Activated CD4-positive, alpha-beta T cell treated with anti-CD3 and anti-CD28 coated beads, Interleukin-2, amount 10 ng/mL, durations not matched to agents 7 days and 5 days (primary cell): Measurements from ENCODE around the gene TIMM29. TPM values are rescaled to one million over a fixed set of nuclear protein-coding genes. Genes with fewer than 3 reads are reported as not detected.

Experiments used
- CTCF ChIA-PET: fragments of 350-600 bp; sonication (Branson Sonifier 250); formaldehyde crosslinking; loops from one replicate; lab custom pipeline; 2021; ENCODE audit warnings: antibody characterized with exemption; lab: Charles Lee
- POLR2A ChIA-PET: fragments of 350-600 bp; sonication (Branson Sonifier 250); formaldehyde crosslinking; loops from one replicate; lab custom pipeline; 2021; ENCODE audit warnings: antibody characterized with exemption; lab: Charles Lee
- DNase-seq: peaks from one replicate; pipeline ENCODE4 v3.0.0-alpha.2; 2020
- H3K27ac Mint-ChIP-seq: one replicate; pipeline ENCODE4 v1.8.0; 2021; ENCODE audit warnings: mild to moderate bottlenecking, moderate library complexity, mixed read lengths
- H3K27me3 Mint-ChIP-seq: one replicate; pipeline ENCODE4 v1.8.0; 2021; ENCODE audit warnings: mixed read lengths
- H3K36me3 Mint-ChIP-seq: one replicate; pipeline ENCODE4 v1.8.0; 2021; ENCODE audit warnings: low read depth, mixed read lengths
- H3K4me1 Mint-ChIP-seq: one replicate; pipeline ENCODE4 v1.8.0; 2021; ENCODE audit warnings: mixed read lengths
- H3K4me3 Mint-ChIP-seq: one replicate; pipeline ENCODE4 v1.8.0; 2021; ENCODE audit warnings: mild to moderate bottlenecking, moderate library complexity, mixed read lengths
- H3K9me3 Mint-ChIP-seq: one replicate; pipeline ENCODE4 v1.8.0; 2021; ENCODE audit warnings: mixed read lengths
- total RNA-seq, 2 experiments: library from RNA; stranded (reverse); gene quantifications; one replicate each; pipeline ENCODE4 v1.2.3, GENCODE V29; 2021

The TIMM29 gene
- total RNA-seq, 2 experiments from 2014 or later, result 17.5 to 22.3 TPM

DNA sequence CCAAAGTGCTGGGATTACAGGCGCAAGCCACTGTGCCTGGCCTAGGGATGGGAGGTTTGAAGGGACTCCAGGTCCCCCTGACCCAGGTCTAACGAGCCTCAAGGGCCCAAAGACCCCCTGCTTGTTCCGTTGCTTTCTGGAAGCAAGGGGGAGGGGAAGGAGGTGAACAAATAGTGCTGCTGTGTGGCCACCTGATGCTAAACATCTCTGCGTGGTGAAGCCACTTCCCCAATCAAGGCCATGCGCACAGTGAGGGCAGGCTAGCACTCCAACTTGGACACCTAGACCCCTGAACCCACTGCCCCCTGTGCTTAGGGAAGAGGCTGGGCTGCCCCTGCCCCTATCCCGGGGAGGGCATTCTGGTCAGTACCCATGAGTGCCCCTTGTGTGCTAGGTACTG is 33.2 kb upstream of the TIMM29 start:
- H3K27ac Mint-ChIP-seq, result no peak overlapping the region
- CTCF ChIA-PET, result no interaction called here
- no peak for DNase-seq
- H3K36me3 Mint-ChIP-seq, result no peaks in the 10 kb centered on the region
- peaks cover 10% of the 10 kb centered on the region for H3K4me1 Mint-ChIP-seq
- no peaks in the 10 kb centered on the region for H3K27me3 Mint-ChIP-seq
- H3K4me3 Mint-ChIP-seq, result no peak overlapping the region
- POLR2A ChIA-PET, result no interaction called here
- no peaks in the 10 kb centered on the region for H3K9me3 Mint-ChIP-seq

DNA sequence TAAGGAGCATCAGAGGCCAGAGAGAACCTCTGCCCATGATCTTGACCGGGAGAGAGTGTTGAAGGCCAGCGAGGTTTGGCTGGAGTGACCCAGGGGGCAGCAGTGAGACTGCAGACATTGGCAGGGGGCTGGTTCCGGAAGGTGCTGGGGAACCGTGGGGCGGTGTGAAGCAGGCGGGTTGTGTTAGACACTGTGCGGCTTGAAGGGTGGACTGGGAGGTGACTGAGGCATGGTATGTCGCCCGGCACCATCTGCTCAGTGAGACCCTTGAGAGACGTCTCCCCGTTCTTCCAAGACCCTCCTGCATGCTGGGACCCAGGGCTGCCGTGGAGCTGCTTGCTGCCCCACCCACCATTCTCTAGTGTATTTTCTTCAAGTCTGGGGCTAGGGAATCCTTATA is 32.7 kb upstream of the TIMM29 start:
- POLR2A ChIA-PET, result no interaction called here
- Mint-ChIP-seq H3K36me3 (no peaks in the 10 kb centered on the region), H3K27ac (no peak overlapping the region), H3K9me3 (no peaks in the 10 kb centered on the region), H3K4me1 (peaks cover 10% of the 10 kb centered on the region), H3K27me3 (no peaks in the 10 kb centered on the region), H3K4me3 (no peak overlapping the region)
- CTCF ChIA-PET, result interaction anchor here (0.6 kb wide), 2 partner anchors 10 to 42 kb away, joined by 4 to 5 read pairs; no protein-coding TSS in a partner anchor
- no peak for DNase-seq

DNA sequence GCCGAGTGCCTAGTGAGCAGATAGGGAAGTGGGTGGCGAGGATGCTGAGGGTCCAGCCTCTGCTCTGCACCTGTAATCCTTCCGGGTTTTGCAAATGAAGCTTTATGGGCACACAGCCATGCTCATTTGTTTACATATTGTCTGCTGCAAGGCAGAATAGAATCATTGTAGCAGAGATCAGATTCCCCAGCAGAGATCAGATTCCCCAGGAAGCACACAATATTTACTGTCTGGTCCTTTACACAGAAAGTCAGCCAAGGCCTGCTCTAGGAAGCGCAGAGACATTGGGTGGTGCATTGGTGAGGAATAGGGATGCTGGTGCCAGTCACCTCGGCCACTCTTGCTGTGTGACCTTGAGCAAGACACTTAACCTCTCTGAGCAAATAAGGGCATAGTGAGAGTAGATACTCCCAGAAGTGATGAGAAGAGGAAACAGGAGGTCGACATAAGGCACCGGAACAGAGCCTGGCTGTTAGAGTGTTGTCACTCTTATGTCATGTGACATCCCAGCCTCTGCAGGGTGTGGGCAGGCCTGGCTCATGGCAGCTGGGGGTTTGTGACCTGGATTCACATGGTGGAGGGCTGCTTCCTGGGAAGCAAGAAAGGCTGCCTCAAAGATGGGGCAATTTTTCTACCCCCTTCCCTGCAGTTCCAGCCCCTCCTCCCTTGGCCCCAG is 31.6 kb upstream of the TIMM29 start:
- no peaks in the 10 kb centered on the region for H3K9me3 Mint-ChIP-seq
- no peak for DNase-seq
- no peaks in the 10 kb centered on the region for H3K27me3 Mint-ChIP-seq
- no peak overlapping the region for H3K4me3 Mint-ChIP-seq
- peak overlapping the region; percentile 80 for H3K27ac Mint-ChIP-seq
- CTCF ChIA-PET, result no interaction called here
- POLR2A ChIA-PET, result no interaction called here
- peaks cover 10% of the 10 kb centered on the region for H3K4me1 Mint-ChIP-seq
- H3K36me3 Mint-ChIP-seq, result no peaks in the 10 kb centered on the region

DNA sequence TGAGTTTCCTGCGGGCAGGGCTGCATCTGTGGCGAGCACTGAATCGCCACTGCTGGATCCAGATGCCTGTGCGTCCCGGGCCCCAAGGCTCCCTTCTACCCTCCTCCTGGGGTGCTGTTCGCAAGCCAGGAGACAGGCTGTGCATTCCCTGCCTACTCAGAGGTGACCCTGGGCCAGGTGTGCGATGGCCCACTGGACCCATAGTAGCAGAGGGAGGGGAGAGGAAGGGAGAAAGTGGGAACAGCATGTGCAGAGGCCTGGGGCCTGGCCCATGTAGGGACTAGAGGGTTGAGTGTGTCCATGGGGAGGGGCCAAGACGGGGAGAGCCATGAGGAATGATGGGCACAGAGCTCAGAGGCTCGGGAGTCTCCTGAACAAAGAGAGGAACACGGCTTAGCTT is 30.0 kb upstream of the TIMM29 start:
- Mint-ChIP-seq H3K4me3 (no peak overlapping the region), H3K9me3 (peaks cover 5% of the 10 kb centered on the region), H3K4me1 (peaks cover 10% of the 10 kb centered on the region), H3K36me3 (peaks cover 4% of the 10 kb centered on the region), H3K27ac (no peak overlapping the region), H3K27me3 (no peaks in the 10 kb centered on the region)
- no peak for DNase-seq
- POLR2A ChIA-PET, result no interaction called here
- CTCF ChIA-PET, result interaction anchor here (0.6 to 0.8 kb wide), 2 partner anchors 11 to 353 kb away, joined by 3 to 4 read pairs; no protein-coding TSS in a partner anchor

DNA sequence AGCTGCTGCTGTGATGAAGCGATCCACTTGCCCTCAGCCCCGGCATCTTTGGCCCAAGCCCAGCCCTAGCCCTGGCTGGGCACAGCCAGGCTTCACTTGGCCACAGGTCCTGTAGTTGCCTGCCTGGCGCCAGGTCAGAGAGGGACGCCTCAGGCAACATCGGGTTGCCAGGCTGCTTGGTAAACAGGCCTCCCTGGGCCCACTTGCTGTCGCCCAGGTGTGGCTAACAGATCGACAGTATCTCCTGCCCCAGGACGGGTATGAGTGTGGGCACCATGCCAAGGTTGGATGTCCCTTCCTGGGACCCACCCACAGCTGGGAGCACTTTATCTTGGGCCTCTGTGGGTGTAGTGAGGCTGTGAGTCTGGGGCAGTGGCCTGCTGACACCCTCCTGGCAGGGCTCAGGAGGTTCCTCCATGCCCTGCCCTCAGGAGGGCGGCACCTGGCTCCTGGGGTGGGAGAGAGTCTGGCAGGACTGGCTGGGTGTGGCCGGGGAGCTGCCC is 29.4 kb upstream of the TIMM29 start:
- POLR2A ChIA-PET, result no interaction called here
- Mint-ChIP-seq H3K27ac (no peak overlapping the region), H3K4me1 (peaks cover 10% of the 10 kb centered on the region), H3K36me3 (peaks cover 4% of the 10 kb centered on the region), H3K4me3 (no peak overlapping the region), H3K9me3 (peaks cover 5% of the 10 kb centered on the region), H3K27me3 (no peaks in the 10 kb centered on the region)
- CTCF ChIA-PET, result interaction anchor here (1.7 kb wide), 1 partner anchor 13 kb away, joined by 4 read pairs; no protein-coding TSS in a partner anchor
- DNase-seq, result no peak

DNA sequence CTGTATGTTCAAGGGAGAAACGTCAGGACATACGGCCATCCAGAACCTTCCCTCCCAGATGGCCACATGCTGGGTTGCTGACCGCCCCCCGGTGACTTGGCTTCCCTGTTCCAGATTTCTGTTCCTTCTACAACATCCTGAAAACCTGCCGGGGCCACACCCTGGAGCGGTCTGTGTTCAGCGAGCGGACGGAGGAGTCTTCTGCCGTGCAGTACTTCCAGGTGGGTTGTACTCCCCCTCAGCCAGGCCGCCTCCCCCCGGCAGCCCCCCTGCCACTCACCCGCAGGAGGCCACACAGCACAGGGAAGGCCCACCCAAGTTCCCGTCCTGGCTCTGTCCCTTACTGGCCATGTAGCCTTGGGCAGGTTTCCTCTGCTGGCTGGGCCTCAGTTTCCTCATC is 20.7 kb upstream of the TIMM29 start:
- Mint-ChIP-seq H3K27ac (no peak overlapping the region), H3K9me3 (peaks cover 2% of the 10 kb centered on the region), H3K36me3 (peaks cover 12% of the 10 kb centered on the region), H3K27me3 (no peaks in the 10 kb centered on the region), H3K4me1 (no peaks in the 10 kb centered on the region), H3K4me3 (no peak overlapping the region)
- no peak for DNase-seq
- ChIA-PET POLR2A (no interaction called here), CTCF (no interaction called here)

DNA sequence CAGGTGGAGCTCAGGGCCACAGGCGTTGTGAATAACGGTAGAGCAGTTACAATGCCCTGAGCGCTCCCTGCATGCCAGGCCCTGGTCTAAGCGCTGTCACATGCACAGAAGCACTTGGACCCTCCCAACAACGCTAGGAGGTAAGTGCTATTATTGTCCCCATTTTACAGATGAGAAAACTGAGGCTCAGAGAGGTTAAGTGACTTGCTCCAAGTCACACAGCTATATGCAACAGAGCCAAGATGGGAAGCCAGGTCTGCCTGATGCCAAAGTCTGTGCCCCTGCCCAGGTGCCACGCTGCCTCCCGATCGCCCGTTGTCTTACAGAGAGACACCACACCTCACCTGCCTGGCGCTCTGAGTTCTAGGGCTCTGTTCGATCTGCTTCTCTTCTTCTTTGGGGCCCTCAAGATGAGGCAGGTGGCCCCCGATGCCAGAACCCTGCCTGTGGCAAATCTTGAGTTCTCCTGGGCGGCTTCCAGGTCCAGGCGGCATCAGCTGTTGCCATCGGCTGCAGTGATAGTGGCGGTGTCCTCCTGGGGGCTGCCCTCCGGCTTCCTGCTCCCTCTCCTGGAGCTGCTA is 20.1 kb upstream of the TIMM29 start:
- Mint-ChIP-seq H3K27ac (no peak overlapping the region), H3K4me1 (no peaks in the 10 kb centered on the region), H3K36me3 (peaks cover 10% of the 10 kb centered on the region), H3K27me3 (no peaks in the 10 kb centered on the region), H3K9me3 (no peaks in the 10 kb centered on the region), H3K4me3 (no peak overlapping the region)
- POLR2A ChIA-PET, result no interaction called here
- no peak for DNase-seq
- CTCF ChIA-PET, result no interaction called here

DNA sequence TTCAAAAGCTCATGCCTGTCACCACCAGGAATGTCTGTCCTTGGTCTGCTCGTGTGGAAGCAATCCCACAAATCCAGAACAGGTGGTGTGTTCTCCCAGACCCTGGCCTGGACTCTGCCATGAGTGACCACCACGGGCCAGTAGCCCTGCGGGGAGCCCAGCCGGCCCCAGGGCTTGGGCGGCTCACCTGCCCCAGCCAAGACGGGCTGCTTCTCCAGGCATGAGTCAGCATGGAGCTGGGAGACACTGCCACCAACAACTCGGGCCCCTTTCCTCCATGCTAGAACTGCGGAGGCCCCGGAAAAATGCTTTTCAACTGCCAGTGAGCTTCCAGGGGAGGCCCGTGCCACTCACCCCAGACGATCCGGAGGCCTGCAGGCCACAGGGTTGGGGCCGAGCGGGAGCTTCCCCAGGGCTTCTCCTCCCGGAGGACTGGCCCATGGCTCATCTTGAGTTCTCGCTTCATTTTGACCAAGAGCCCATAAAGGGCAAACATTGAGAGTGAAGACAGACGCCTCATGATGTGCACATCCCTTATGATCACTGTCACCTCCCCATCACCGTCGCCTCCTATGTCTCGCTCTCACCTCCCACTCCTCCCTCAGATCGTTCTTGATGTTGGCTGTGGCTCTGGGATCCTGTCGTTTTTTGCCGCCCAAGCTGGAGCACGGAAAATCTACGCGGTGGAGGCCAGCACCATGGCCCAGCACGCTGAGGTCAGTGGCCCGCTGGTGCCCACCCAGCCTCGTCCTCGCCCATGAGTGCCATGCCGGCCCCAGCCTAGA is 16.8 kb upstream of the TIMM29 start:
- POLR2A ChIA-PET, result no interaction called here
- DNase-seq, result no peak
- Mint-ChIP-seq H3K27me3 (no peaks in the 10 kb centered on the region), H3K9me3 (no peaks in the 10 kb centered on the region), H3K36me3 (peaks cover 10% of the 10 kb centered on the region), H3K27ac (no peak overlapping the region), H3K4me1 (no peaks in the 10 kb centered on the region), H3K4me3 (no peak overlapping the region)
- CTCF ChIA-PET, result interaction anchor here (0.9 to 1.3 kb wide), 4 partner anchors 12 to 869 kb away, joined by 3 to 4 read pairs (median 4); no protein-coding TSS in a partner anchor

DNA sequence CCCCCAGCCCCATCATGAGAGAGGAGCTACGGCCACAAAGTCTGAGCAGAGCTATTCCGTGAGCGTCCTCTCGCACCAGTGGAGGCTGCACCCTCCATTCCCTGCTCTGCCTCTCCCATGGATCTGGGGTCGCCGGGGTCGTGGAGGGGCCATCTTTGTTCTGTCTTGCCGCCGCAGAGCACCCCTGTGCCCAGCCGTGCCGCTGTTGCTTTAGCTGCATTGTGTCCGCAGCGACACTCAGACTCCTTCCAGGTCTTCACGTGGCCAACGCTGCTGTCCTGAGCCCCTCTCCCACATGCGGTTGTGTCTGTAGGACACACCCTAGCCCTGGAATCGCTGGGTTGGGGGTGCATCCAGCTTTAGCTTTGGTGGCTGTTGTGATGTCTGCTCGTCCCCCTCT is 16.0 kb upstream of the TIMM29 start:
- Mint-ChIP-seq H3K27ac (no peak overlapping the region), H3K4me1 (no peaks in the 10 kb centered on the region), H3K9me3 (no peaks in the 10 kb centered on the region), H3K36me3 (peaks cover 10% of the 10 kb centered on the region), H3K4me3 (no peak overlapping the region), H3K27me3 (no peaks in the 10 kb centered on the region)
- ChIA-PET POLR2A (no interaction called here), CTCF (interaction anchor here (0.9 to 1.3 kb wide), 4 partner anchors 13 to 870 kb away, joined by 3 to 4 read pairs (median 4); no protein-coding TSS in a partner anchor)
- no peak for DNase-seq

DNA sequence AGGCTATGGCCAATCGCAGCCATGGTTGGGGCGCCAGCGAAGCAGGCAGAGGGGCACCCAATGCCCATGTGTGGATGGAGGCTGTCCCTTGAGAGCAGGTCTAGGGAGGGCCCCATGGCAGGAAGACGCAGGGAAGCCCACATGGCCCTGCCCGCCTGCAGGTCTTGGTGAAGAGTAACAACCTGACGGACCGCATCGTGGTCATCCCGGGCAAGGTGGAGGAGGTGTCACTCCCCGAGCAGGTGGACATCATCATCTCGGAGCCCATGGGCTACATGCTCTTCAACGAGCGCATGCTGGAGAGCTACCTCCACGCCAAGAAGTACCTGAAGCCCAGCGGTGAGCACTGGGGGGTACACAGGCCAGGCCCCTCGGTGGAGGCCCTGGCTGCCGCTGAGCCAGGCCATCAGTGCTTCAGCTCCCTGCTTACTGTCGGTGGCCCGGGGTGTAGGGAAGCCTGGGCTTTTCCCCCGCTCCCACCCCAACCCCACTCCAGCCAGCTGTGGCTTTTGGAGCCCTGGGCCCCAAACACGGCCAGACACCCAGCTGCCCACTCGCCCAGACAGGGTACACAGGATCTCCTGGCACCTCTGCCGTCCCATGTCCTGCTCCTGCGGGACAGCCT is 14.8 kb upstream of the TIMM29 start:
- H3K4me1 Mint-ChIP-seq, result no peaks in the 10 kb centered on the region
- peaks cover 10% of the 10 kb centered on the region for H3K36me3 Mint-ChIP-seq
- DNase-seq, result no peak
- POLR2A ChIA-PET, result no interaction called here
- H3K4me3 Mint-ChIP-seq, result no peak overlapping the region
- H3K27ac Mint-ChIP-seq, result no peak overlapping the region
- no peaks in the 10 kb centered on the region for H3K9me3 Mint-ChIP-seq
- H3K27me3 Mint-ChIP-seq, result no peaks in the 10 kb centered on the region
- CTCF ChIA-PET, result interaction anchor here (1.7 kb wide), 1 partner anchor 16 kb away, joined by 4 read pairs; no protein-coding TSS in a partner anchor

DNA sequence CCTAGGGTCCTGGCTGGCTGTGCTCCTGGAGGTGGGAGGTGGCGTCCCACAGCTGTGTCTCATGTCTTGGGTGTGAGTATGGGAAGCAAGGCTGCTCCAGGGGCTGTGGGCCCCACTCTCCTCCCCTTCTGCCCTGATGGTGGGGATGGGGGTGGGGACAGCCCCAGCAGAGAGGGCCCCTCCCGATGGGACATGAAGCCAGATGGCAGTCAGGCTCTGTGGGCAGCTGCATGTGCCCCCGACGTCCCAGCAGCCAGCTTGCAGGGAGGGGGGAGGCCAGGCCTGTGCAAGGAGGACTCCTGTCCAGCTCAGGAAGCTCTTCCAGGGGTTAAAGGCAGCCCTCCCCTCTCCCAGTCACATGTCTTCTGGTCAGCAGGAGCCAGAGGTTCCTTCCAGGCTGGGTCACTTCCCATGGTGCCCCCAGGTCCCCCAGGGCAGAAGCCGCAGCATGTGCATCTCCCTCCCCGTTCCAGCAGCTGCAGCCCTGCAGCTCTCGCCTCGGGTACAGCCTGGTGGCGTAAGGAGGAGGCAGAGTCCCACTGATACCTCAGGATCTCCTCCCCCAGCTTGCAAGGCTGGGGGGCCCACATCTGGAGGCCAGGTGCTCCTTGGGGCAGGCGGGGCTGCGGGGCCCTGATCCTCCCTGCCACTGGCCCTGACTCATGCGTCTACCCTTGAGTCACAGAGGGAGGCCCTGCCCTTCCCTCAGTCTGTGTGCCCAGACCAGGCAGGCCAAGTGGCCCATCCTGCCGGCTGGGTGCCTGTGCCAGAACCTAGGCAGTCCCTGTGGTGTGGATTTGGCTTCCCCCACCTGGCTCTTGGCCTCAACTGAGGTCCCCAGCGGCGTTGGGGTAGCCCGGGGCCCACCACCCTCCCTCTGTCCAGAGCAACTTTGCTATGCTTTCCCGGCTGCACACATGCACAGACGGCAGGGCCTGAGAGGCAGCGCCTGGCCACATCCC is 13.2 kb upstream of the TIMM29 start:
- ChIA-PET POLR2A (no interaction called here), CTCF (interaction anchor here (0.6 kb wide), 1 partner anchor 290 kb away, joined by 4 read pairs; no protein-coding TSS in a partner anchor)
- no peaks in the 10 kb centered on the region for H3K4me1 Mint-ChIP-seq
- H3K4me3 Mint-ChIP-seq, result no peak overlapping the region
- H3K9me3 Mint-ChIP-seq, result no peaks in the 10 kb centered on the region
- H3K27ac Mint-ChIP-seq, result no peak overlapping the region
- no peaks in the 10 kb centered on the region for H3K27me3 Mint-ChIP-seq
- no peak for DNase-seq
- H3K36me3 Mint-ChIP-seq, result peaks cover 7% of the 10 kb centered on the region
